Testis (tissue), 3 donors: ENCODE data around the gene ASB13. TPM values are rescaled to one million over a fixed set of nuclear protein-coding genes. Genes with fewer than 3 reads are reported as not detected.

ENCODE experiments used
- DNase-seq: peaks from one replicate; pipeline ENCODE4 v3.0.0-alpha.2; 2019
- H3K27ac ChIP-seq, 2 donors: fragments of 200-600 bp; sonication (generic); one replicate each; pipeline ENCODE4 v1.5.1; 2019
- H3K27me3 ChIP-seq: fragments of 200-600 bp; sonication (generic); one replicate; pipeline ENCODE4 v1.5.1; 2019
- H3K36me3 ChIP-seq: fragments of 200-600 bp; sonication (generic); one replicate; pipeline ENCODE4 v1.5.1; 2017; ENCODE audit warnings: low read depth; ENCODE audit errors: missing control alignments
- H3K4me1 ChIP-seq: fragments of 200-600 bp; sonication (generic); one replicate; pipeline ENCODE4 v1.5.1; 2019
- H3K4me3 ChIP-seq, 2 donors: fragments of 200-600 bp; sonication (generic); one replicate each; pipeline ENCODE4 v1.5.1; 2017 to 2019
- H3K9me3 ChIP-seq: fragments of 200-600 bp; sonication (generic); one replicate; pipeline ENCODE4 v1.5.1; 2017
- POLR2A ChIP-seq: fragments of 450-650 bp; IDR thresholded peaks from one replicate; pipeline ENCODE4 v1.6.1; 2017; ENCODE audit warnings: antibody characterized with exemption, mild to moderate bottlenecking, moderate library complexity
- WGBS, 2 donors: methylation state at CpG; one replicate each; pipeline ENCODE4 v1.1.5; 2018; 5-methylcytosine and 5-hydroxymethylcytosine counted together
- intact Hi-C: fragments of 100-400 bp; cut with DNase I; formaldehyde crosslinking; loops from one replicate; pipeline ENCODE4 v1.15.1; 2023; ENCODE audit warnings: low total_unique reads
- polyA plus RNA-seq: library from polyadenylated mRNA; stranded (reverse); fragments of 350-450 nt; fragmentation: Illumina TruSeq; extraction: RNeasy Lipid Tissue Mini Kit (QIAGEN cat#74804); gene quantifications from one replicate; pipeline ENCODE4 v1.2.3, GENCODE V29; 2014; ENCODE audit warnings: low read depth, low replicate concordance; ENCODE audit not compliant: insufficient read depth
- total RNA-seq, 2 donors: library from RNA; depleted of rRNA; stranded (reverse); fragments of >200 nt; gene quantifications; one replicate each; pipeline ENCODE4 v1.2.3, GENCODE V29; 2016
- TF ChIP-seq, protein P1 (sequence below), 3 experiments: fragments of 450-650 bp in 2 of 3; fragments of 200-600 bp in 1 of 3; sonication (generic) in 1 of 3; IDR thresholded peaks; one replicate each; pipeline ENCODE4 v1.5.1; 2016 to 2019; ENCODE audit warnings: antibody characterized with exemption in 3 of 3, mild to moderate bottlenecking in 2 of 3, moderate library complexity in 1 of 3

ASB13 gene
- total and polyA plus RNA-seq, 3 donors from 2014 or later = 9.4 to 14.1 (median 12.3) TPM

DNA sequence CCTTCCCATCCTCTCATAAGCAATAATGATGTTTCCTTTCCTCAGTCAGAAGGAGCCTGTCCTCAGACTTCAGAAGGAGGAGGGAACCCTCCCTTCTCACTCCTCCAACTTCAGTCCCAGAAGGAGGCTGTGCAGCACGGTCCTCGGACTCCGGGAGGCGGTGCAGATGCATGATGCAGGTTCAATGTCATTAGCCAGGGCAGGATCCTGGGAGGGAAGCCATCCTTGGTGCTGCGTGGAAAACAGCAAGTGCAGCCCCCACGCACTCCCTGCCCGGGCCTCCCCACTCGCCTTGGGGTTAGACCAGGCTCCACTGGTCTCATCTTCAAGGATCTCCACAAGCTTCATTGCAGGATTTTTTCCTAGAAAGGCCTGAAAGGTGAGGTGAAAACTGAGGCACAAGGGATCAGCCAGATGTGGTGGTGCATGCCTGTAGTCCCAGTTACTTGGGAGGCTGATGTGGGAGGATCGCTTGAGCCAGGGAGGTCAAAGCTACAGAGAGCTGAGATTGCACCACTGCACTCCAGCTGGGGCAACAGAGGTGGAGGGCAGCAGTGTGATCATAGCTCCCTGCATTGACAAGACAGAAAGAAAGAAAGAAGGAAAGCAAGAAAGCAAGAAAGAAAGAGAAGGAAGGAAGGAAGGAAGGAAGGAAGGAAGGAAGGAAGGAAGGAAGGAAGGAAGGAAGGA, 62.0 kb downstream of the ASB13 start:
- H3K27ac ChIP-seq = no peak overlapping the region
- TF ChIP-seq POLR2A = no peak
- TF ChIP-seq, protein P1, sequence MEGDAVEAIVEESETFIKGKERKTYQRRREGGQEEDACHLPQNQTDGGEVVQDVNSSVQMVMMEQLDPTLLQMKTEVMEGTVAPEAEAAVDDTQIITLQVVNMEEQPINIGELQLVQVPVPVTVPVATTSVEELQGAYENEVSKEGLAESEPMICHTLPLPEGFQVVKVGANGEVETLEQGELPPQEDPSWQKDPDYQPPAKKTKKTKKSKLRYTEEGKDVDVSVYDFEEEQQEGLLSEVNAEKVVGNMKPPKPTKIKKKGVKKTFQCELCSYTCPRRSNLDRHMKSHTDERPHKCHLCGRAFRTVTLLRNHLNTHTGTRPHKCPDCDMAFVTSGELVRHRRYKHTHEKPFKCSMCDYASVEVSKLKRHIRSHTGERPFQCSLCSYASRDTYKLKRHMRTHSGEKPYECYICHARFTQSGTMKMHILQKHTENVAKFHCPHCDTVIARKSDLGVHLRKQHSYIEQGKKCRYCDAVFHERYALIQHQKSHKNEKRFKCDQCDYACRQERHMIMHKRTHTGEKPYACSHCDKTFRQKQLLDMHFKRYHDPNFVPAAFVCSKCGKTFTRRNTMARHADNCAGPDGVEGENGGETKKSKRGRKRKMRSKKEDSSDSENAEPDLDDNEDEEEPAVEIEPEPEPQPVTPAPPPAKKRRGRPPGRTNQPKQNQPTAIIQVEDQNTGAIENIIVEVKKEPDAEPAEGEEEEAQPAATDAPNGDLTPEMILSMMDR (IDR thresholded peaks at IDR 0.05) = no peak
- H3K36me3 ChIP-seq = no peaks in the 10 kb centered on the region
- H3K9me3 ChIP-seq = no peaks in the 10 kb centered on the region
- H3K4me1 ChIP-seq = no peaks in the 10 kb centered on the region
- DNase-seq = no peak
- no peaks in the 10 kb centered on the region for H3K27me3 ChIP-seq
- H3K4me3 ChIP-seq = no peak overlapping the region
- WGBS, 2 donors = 72 to 82% methylated on average over 9 of the region's 9 CpGs
- intact Hi-C loops = no loop called here

DNA sequence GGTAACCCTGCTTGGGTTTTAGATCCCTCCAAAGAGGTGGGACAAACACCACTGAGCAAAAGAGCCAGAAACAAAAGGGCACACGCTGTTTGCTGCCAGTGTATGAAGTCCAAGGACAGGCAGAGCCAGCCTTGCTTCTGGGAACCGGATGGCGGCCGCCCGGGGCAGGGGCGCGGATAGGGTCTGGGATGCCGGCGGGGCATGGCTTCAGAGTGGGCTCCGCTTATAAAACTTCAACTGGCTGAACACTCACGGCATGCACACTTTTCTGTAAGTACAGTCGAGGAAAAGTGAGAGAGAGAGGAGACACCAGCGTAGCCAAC, 62.6 kb downstream of the ASB13 start:
- H3K36me3 ChIP-seq = no peaks in the 10 kb centered on the region
- TF ChIP-seq, protein P1 (IDR thresholded peaks at IDR 0.05) = no peak
- TF ChIP-seq POLR2A = no peak
- no peaks in the 10 kb centered on the region for H3K9me3 ChIP-seq
- H3K4me1 ChIP-seq = no peaks in the 10 kb centered on the region
- no peak for DNase-seq
- 84 to 97% methylated on average over 13 of the region's 13 CpGs for whole genome bisulfite sequencing, 2 donors
- intact Hi-C loops = no loop called here
- no peak overlapping the region for H3K27ac ChIP-seq
- H3K27me3 ChIP-seq = no peaks in the 10 kb centered on the region
- no peak overlapping the region for H3K4me3 ChIP-seq

DNA sequence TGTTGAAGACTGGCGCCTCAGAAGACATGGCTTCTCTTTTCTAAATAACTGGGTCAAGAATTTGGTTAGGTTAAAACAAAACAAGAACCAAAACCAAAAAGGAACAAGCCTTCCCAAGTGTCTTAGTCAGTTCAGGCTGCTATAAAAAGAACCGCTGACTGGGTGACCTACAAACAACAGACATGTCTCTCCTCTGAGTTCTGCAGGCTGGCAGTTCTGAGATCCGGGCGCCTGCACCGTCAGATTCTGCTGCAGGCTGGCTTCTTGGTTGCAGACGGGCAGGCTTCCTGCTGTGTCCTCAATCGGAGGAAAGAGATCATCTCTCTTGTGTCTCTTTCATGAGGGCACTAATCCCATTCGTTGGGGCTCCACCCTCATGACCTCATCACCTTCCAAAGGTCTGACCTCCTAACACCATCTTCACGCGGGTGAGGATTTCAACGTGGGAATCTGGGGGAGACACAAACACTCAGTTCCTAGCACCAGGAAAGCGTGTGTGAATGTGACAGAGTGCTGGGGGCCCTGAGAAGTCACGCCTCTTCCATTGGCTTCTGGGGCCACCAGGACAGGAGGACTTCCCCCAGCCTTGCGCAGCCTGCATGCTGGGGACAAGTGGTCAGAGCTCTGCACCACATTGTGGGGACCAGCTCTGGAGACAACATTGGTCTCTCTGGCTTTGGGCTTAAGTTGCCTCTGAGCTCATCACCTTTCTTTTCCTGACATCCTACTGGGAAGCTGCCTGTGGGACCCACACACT, 63.1 kb downstream of the ASB13 start:
- Histone ChIP-seq H3K4me3 (no peak overlapping the region), H3K27ac (no peak overlapping the region), H3K9me3 (no peaks in the 10 kb centered on the region), H3K4me1 (no peaks in the 10 kb centered on the region), H3K36me3 (no peaks in the 10 kb centered on the region), H3K27me3 (no peaks in the 10 kb centered on the region)
- no peak for DNase-seq
- TF ChIP-seq, protein P1 (IDR thresholded peaks at IDR 0.05) = no peak
- no peak for TF ChIP-seq POLR2A
- WGBS, 2 donors = 87 to 88% methylated on average over 13 to 14 of the region's 14 CpGs
- intact Hi-C loops = no loop called here

DNA sequence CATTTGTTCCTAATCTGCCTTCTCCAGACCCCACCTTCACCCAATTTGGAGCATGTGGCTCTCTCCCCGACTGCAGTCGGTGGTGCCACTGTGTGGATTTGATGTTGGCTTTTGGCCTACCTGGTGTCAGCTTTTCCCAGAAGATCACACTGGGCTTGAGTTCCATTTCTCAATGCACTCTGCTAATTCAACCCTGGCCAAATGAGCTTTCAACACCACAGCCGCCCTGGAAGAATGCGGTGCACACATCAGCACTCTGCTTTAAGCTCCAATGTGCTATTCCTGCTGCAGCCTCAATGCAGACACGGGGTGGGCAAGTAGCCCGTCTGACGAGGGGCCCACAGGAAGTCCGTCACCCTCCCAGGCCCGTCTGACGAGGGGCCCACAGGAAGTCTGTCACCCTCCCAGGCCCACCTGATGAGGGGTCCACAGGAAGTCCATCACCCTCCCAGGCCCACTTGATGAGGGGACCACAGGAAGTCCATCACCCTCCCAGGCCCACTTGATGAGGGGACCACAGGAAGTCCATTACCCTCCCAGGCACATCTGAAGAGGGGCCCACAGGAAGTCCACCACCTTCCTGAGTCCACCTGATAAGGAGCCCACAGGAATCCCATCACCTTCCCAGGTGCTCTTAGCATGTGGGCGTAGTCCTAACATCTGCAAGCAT, 64.4 kb downstream of the ASB13 start:
- no peaks in the 10 kb centered on the region for H3K36me3 ChIP-seq
- no peaks in the 10 kb centered on the region for H3K27me3 ChIP-seq
- WGBS, 2 donors = 77 to 78% methylated on average over 8 to 11 of the region's 11 CpGs
- no peak for DNase-seq
- H3K9me3 ChIP-seq = no peaks in the 10 kb centered on the region
- no peak for TF ChIP-seq POLR2A
- TF ChIP-seq, protein P1 (IDR thresholded peaks at IDR 0.05) = no peak
- no peak overlapping the region for H3K4me3 ChIP-seq
- no peaks in the 10 kb centered on the region for H3K4me1 ChIP-seq
- intact Hi-C loops = no loop called here
- no peak overlapping the region for H3K27ac ChIP-seq
